SK-N-SH (cell line): Measurements from ENCODE around the gene PLEKHG5. TPM values are rescaled to one million over a fixed set of nuclear protein-coding genes. Genes with fewer than 3 reads are reported as not detected.
"Not testable (repeated sequence)": the region's sequence is repeated elsewhere in the genome, so short reads cannot be mapped to it uniquely, and the experiment has no call there.

ENCODE experiments used
- CTCF ChIA-PET: fragments of 300-600, 350-600 bp; formaldehyde crosslinking; extraction: SDS; loops from one replicate; lab custom pipeline; 2021; lab: Yijun Ruan, JAX
- POLR2A ChIA-PET: fragments of 350-600 bp; sonication (Branson Sonifier 250); formaldehyde crosslinking; extraction: SDS; loops from one replicate; lab custom pipeline; 2020; ENCODE audit warnings: antibody characterized with exemption, inconsistent platforms; lab: Yijun Ruan, JAX
- DNase-seq: peaks from one replicate; pipeline ENCODE4 v3.0.0; 2012
- H2AFZ ChIP-seq: fragments of 200-600 bp; sonication (generic); 2 replicates; pipeline ENCODE4 v1.8.1; 2016; ENCODE audit warnings: antibody characterized with exemption, mild to moderate bottlenecking, low read depth
- H3F3A ChIP-seq: fragments of 200-600 bp; sonication (generic); replicated peaks from 2 replicates; pipeline ENCODE3; 2016; ENCODE audit warnings: antibody characterized with exemption, mild to moderate bottlenecking; ENCODE audit not compliant: insufficient read depth
- H3K27ac ChIP-seq, 2 experiments: fragments of 200-500 bp in 1 of 2; fragments of 200-600 bp in 1 of 2; sonication (Bioruptor generic) in 1 of 2; sonication (generic), shearing (Covaris generic) in 1 of 2; 2 replicates each; pipeline versions ENCODE4 v1.5.1 to v1.6.1; 2014 to 2016; ENCODE audit warnings: low read depth in 2 of 2, inconsistent platforms in 1 of 2, low read length in 1 of 2, mild to moderate bottlenecking in 1 of 2, mixed read lengths in 1 of 2
- H3K27me3 ChIP-seq: fragments of 200-600 bp; sonication (generic), shearing (Covaris generic); 2 replicates; pipeline ENCODE4 v1.6.1; 2016; ENCODE audit warnings: mixed run types; ENCODE audit not compliant: insufficient read depth
- H3K36me3 ChIP-seq, 2 experiments: fragments of 200-500 bp in 1 of 2; fragments of 200-600 bp in 1 of 2; sonication (Bioruptor generic) in 1 of 2; sonication (generic) in 1 of 2; replicated peaks in 1 of 2; 2 replicates each; pipeline versions ENCODE3 to v1.5.1; 2014 to 2016; ENCODE audit warnings: low read length in 1 of 2, mild to moderate bottlenecking in 1 of 2; ENCODE audit not compliant: insufficient read depth in 2 of 2, control insufficient read depth in 1 of 2
- H3K4me1 ChIP-seq, 2 experiments: fragments of 200-500 bp in 1 of 2; fragments of 200-600 bp in 1 of 2; sonication (Bioruptor generic) in 1 of 2; sonication (generic), shearing (Covaris generic) in 1 of 2; 2 replicates each; pipeline versions ENCODE4 v1.5.1 to v1.6.1; 2014 to 2016; ENCODE audit warnings: low read depth in 1 of 2, low read length in 1 of 2, mixed run types in 1 of 2; ENCODE audit not compliant: insufficient read depth in 2 of 2, control insufficient read depth in 1 of 2
- H3K4me2 ChIP-seq: fragments of 200-600 bp; sonication (generic), shearing (Covaris generic); 2 replicates; pipeline ENCODE4 v1.6.1; 2017; ENCODE audit warnings: mixed run types
- H3K4me3 ChIP-seq, 2 experiments: fragments of 200-500 bp in 1 of 2; fragments of 200-600 bp in 1 of 2; sonication (Bioruptor generic) in 1 of 2; sonication (generic), shearing (Covaris generic) in 1 of 2; 2 replicates each; pipeline versions ENCODE4 v1.5.1 to v1.8.1; 2014 to 2016; ENCODE audit warnings: low read depth in 2 of 2, inconsistent platforms in 1 of 2, low read length in 1 of 2, mild to moderate bottlenecking in 1 of 2, mixed read lengths in 1 of 2, moderate library complexity in 1 of 2
- H3K79me2 ChIP-seq: fragments of 200-600 bp; sonication (generic); 2 replicates; pipeline ENCODE4 v1.8.1; 2017; ENCODE audit warnings: mild to moderate bottlenecking; ENCODE audit not compliant: insufficient read depth
- H3K9ac ChIP-seq: fragments of 200-600 bp; sonication (generic); 2 replicates; pipeline ENCODE4 v1.6.1; 2017; ENCODE audit warnings: mixed run types
- H3K9me2 ChIP-seq: fragments of 200-600 bp; sonication (generic); 2 replicates; pipeline ENCODE4 v1.6.1; 2017; ENCODE audit warnings: mixed run types
- H3K9me3 ChIP-seq: fragments of 200-600 bp; sonication (generic); 2 replicates; pipeline ENCODE4 v1.6.1; 2017; ENCODE audit warnings: mixed run types, mild to moderate bottlenecking, moderate library complexity
- H4K20me1 ChIP-seq: fragments of 200-600 bp; sonication (generic); 2 replicates; pipeline ENCODE4 v1.6.1; 2017; ENCODE audit warnings: mild to moderate bottlenecking, mixed run types; ENCODE audit not compliant: insufficient read depth
- CHD2 ChIP-seq: fragments of 150-350 bp; IDR thresholded peaks from 2 replicates; pipeline ENCODE4 v1.6.1; 2018; ENCODE audit warnings: low read length; ENCODE audit not compliant: partially characterized antibody
- ELF1 ChIP-seq: IDR thresholded peaks from 2 replicates; pipeline ENCODE4 v1.4.0; 2012
- FOXJ3 ChIP-seq: sonication (generic); formaldehyde crosslinking; IDR thresholded peaks from 2 replicates; pipeline ENCODE4 v1.5.1; 2020; ENCODE audit warnings: mild to moderate bottlenecking, missing genetic modification reagents
- GATA2 ChIP-seq: sonication (generic); formaldehyde crosslinking; IDR thresholded peaks from 2 replicates; pipeline ENCODE4 v1.5.0; 2020; ENCODE audit warnings: mild to moderate bottlenecking, missing genetic modification reagents
- MEF2A ChIP-seq: IDR thresholded peaks from 2 replicates; pipeline ENCODE4 v1.4.0; 2012; ENCODE audit warnings: low read depth, borderline replicate concordance
- RFX5 ChIP-seq: IDR thresholded peaks from 2 replicates; pipeline ENCODE4 v1.6.1; 2012; ENCODE audit warnings: mild to moderate bottlenecking, improper control_type of control experiment, low read length
- WGBS: methylation state at CpG from one replicate; pipeline ENCODE4 v1.1.6; 2017; ENCODE audit warnings: low lambda C conversion rate; 5-methylcytosine and 5-hydroxymethylcytosine counted together
- polyA plus RNA-seq, 3 experiments: library from polyadenylated mRNA; depleted of rRNA; stranded (reverse); fragments of >200 nt; gene quantifications; 2 replicates each; pipeline ENCODE4 v1.2.3, GENCODE V29; 2012
- TF ChIP-seq, protein P1 (sequence below): IDR thresholded peaks from 2 replicates; pipeline ENCODE4 v1.6.1; 2012; ENCODE audit warnings: mild to moderate bottlenecking, low read depth, low read length, moderate library complexity
- TF ChIP-seq, protein P2 (sequence below): fragments of 150-350 bp; IDR thresholded peaks from 2 replicates; pipeline ENCODE4 v1.6.1; 2017; ENCODE audit warnings: antibody characterized with exemption, low read length, low read depth, borderline replicate concordance
- TF ChIP-seq, protein P3 (sequence below): fragments of 200-600 bp; sonication (generic); IDR thresholded peaks from 2 replicates; pipeline ENCODE4 v1.6.1; 2017; ENCODE audit warnings: antibody characterized with exemption, mild to moderate bottlenecking, moderate library complexity

PLEKHG5 gene
- polyA plus RNA-seq, 1 of the 3 experiments (the other 2 are of a cell fraction): 14.9 TPM

DNA sequence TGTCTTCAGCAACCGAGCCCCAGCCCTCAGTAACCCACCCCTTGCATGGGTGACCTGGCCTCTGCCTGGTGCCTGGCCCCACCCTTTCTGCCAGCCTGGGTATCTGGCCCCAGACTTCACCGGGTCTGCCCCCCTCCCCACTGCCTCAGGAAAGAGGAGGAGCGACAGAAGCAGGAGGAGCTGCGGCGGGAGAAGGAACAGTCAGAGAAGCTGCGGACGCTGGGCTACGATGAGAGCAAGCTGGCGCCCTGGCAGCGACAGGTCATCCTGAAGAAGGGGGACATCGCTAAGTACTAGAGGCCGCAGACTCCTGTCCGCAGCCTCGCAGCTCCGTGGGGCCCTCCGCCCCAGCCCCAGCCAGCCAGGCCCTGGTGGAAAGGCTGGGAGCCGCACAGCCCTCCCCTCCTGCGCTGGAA lies 31.6 kb downstream of the PLEKHG5 start:
- Histone ChIP-seq H3K4me1 (no peaks in the 10 kb centered on the region), H3K27me3 (no peaks in the 10 kb centered on the region; the same call in 1 of the 2 replicates), H4K20me1 (no peaks in the 10 kb centered on the region), H3K4me3 (no peak overlapping the region), H2AFZ (no peak overlapping the region), H3K9ac (no peak overlapping the region), H3K36me3 (peaks cover 0 to 15% of the 10 kb centered on the region in 2 experiments), H3K9me3 (no peaks in the 10 kb centered on the region), H3K4me2 (no peak overlapping the region), H3K9me2 (no peaks in the 10 kb centered on the region), H3F3A (no peaks in the 10 kb centered on the region), H3K79me2 (no peaks in the 10 kb centered on the region), H3K27ac (no peak overlapping the region)
- 53% methylated on average over 6 of the region's 18 CpGs for WGBS
- no peak for DNase-seq
- ChIA-PET POLR2A (interaction anchor here (0.6 to 0.7 kb wide), 2 partner anchors 20 to 27 kb away, joined by 3 read pairs; no protein-coding TSS in a partner anchor), CTCF (interaction anchor here (1.0 to 1.8 kb wide), 5 partner anchors 14 to 64 kb away, joined by 3 to 8 read pairs (median 5); no protein-coding TSS in a partner anchor)
- TF ChIP-seq GATA2 (CRISPR knock-in tag): no peak

DNA sequence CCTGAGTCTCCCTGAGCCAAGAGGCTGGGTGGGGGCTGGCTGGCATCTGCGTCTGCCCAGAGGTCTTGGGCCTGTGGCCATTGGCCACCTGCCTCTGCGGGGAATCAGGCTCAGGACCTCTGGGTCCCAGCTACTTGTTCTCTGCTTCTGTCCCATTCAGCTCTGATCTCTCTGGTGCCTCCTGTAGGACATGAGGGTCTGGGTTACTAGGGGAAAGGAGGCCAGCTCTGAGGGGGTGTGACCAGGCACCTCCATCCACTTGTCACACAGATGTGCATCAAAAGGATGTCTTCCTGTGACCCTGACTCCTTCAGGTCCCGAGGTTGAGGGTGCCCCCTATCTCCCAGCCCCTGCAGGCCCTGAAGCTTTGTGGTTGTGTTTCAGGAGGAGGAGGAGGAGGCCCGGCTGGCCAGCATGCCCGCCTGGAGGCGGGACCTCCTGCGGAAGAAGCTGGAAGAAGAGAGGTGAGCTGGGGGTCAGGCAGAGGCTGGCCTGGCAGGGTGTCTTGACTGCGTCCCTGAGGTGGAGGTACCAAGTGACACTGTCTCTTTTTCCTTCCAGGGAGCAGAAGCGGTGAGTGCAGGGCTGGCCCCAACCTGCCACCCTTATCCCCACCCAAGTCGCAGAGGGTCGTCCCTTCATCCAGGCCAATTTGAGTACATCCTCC lies 34.5 kb downstream of the PLEKHG5 start:
- POLR2A ChIA-PET: no interaction called here
- Histone ChIP-seq H3K9me2 (no peaks in the 10 kb centered on the region), H2AFZ (no peak overlapping the region), H3K36me3 (peaks cover 0 to 2% of the 10 kb centered on the region in 2 experiments), H3K9me3 (no peaks in the 10 kb centered on the region), H3K4me2 (no peak overlapping the region), H4K20me1 (no peaks in the 10 kb centered on the region), H3K27me3 (peaks cover 6% of the 10 kb centered on the region; the same call in 1 of the 2 replicates), H3K4me3 (no peak overlapping the region), H3K27ac (no peak overlapping the region), H3K79me2 (no peaks in the 10 kb centered on the region), H3F3A (no peaks in the 10 kb centered on the region), H3K4me1 (no peaks in the 10 kb centered on the region), H3K9ac (no peak overlapping the region)
- TF ChIP-seq RFX5 (no peak), MEF2A (no peak), FOXJ3 (CRISPR knock-in tag) (no peak), ELF1 (no peak), CHD2 (no peak)
- TF ChIP-seq, protein P1, sequence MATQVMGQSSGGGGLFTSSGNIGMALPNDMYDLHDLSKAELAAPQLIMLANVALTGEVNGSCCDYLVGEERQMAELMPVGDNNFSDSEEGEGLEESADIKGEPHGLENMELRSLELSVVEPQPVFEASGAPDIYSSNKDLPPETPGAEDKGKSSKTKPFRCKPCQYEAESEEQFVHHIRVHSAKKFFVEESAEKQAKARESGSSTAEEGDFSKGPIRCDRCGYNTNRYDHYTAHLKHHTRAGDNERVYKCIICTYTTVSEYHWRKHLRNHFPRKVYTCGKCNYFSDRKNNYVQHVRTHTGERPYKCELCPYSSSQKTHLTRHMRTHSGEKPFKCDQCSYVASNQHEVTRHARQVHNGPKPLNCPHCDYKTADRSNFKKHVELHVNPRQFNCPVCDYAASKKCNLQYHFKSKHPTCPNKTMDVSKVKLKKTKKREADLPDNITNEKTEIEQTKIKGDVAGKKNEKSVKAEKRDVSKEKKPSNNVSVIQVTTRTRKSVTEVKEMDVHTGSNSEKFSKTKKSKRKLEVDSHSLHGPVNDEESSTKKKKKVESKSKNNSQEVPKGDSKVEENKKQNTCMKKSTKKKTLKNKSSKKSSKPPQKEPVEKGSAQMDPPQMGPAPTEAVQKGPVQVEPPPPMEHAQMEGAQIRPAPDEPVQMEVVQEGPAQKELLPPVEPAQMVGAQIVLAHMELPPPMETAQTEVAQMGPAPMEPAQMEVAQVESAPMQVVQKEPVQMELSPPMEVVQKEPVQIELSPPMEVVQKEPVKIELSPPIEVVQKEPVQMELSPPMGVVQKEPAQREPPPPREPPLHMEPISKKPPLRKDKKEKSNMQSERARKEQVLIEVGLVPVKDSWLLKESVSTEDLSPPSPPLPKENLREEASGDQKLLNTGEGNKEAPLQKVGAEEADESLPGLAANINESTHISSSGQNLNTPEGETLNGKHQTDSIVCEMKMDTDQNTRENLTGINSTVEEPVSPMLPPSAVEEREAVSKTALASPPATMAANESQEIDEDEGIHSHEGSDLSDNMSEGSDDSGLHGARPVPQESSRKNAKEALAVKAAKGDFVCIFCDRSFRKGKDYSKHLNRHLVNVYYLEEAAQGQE: no peak
- TF ChIP-seq, protein P2, sequence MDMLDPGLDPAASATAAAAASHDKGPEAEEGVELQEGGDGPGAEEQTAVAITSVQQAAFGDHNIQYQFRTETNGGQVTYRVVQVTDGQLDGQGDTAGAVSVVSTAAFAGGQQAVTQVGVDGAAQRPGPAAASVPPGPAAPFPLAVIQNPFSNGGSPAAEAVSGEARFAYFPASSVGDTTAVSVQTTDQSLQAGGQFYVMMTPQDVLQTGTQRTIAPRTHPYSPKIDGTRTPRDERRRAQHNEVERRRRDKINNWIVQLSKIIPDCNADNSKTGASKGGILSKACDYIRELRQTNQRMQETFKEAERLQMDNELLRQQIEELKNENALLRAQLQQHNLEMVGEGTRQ: no peak
- TF ChIP-seq, protein P3, sequence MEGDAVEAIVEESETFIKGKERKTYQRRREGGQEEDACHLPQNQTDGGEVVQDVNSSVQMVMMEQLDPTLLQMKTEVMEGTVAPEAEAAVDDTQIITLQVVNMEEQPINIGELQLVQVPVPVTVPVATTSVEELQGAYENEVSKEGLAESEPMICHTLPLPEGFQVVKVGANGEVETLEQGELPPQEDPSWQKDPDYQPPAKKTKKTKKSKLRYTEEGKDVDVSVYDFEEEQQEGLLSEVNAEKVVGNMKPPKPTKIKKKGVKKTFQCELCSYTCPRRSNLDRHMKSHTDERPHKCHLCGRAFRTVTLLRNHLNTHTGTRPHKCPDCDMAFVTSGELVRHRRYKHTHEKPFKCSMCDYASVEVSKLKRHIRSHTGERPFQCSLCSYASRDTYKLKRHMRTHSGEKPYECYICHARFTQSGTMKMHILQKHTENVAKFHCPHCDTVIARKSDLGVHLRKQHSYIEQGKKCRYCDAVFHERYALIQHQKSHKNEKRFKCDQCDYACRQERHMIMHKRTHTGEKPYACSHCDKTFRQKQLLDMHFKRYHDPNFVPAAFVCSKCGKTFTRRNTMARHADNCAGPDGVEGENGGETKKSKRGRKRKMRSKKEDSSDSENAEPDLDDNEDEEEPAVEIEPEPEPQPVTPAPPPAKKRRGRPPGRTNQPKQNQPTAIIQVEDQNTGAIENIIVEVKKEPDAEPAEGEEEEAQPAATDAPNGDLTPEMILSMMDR: no peak
- no peak for DNase-seq
- CTCF ChIA-PET: interaction anchor here (1.1 to 2.4 kb wide), 4 partner anchors 11 to 210 kb away, joined by 3 to 8 read pairs (median 4); no protein-coding TSS in a partner anchor
- 79% methylated on average over 3 of the region's 11 CpGs for WGBS

DNA sequence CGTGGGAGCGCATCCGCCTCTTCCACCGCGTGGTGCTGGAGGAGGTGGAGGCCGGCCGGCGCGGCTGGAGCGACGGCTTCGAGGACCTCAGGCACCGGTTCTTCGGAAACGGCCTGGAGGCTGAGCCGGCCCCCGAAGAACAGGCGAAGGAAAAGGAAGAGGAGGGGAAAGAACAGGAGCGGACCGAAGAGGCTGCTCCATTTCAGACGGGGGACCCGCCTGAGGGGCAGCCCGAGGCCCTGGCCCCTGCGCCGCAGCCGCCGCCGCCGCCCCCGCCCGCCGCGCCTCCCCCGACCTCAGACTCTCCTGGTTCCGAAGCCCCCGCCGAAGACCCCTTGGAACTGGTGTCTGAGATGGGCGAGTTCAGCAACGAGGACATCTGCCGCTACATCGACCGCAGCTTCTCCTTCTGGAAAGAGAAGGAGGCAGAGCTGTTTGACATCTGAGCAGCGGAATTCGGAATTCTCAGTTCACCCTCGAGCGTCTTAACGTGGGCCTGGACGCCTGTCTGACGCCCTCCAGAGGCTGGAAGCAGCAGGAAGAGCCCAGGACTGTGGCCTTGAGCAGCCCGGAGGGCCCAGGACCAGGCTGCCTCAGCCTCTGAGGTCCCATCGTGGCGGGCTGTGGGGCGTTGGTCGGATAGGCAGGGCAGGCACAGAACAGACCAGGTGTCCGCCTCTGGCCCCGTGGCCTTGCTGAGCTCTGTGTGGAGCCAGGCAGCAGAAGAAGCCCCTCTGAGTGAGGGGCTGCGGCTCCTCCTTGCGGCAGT lies 35.5 kb downstream of the PLEKHG5 start:
- DNase-seq, H3K27ac ChIP-seq, H3K4me2 ChIP-seq, H3K36me3 ChIP-seq, H3K4me1 ChIP-seq, H3K27me3 ChIP-seq, H2AFZ ChIP-seq, H3K9ac ChIP-seq, H3K9me2 ChIP-seq, H4K20me1 ChIP-seq, POLR2A ChIA-PET, H3K4me3 ChIP-seq, H3K9me3 ChIP-seq, H3F3A ChIP-seq, H3K79me2 ChIP-seq: not testable (repeated sequence)
- WGBS: 43% methylated on average over 32 of the region's 58 CpGs
- CTCF ChIA-PET: interaction anchor here (0.6 to 5.0 kb wide), 9 partner anchors 10 to 247 kb away, joined by 3 to 19 read pairs (median 5); no protein-coding TSS in a partner anchor
